Fibroblast of villous mesenchyme (primary cell): Measurements from ENCODE around the gene FAM118A. TPM values are rescaled to one million over a fixed set of nuclear protein-coding genes. Genes with fewer than 3 reads are reported as not detected.
"Not testable (repeated sequence)": the region's sequence is repeated elsewhere in the genome, so short reads cannot be mapped to it uniquely, and the experiment has no call there.

ENCODE experiments used
- DNase-seq: peaks from one replicate; pipeline ENCODE4 v3.0.0-alpha.2; 2010; ENCODE audit warnings: low read depth
- H3K4me3 ChIP-seq: 2 replicates; pipeline ENCODE4 v1.5.1; 2011; ENCODE audit warnings: low read depth, mild to moderate bottlenecking, low read length
- CTCF ChIP-seq: IDR thresholded peaks from 2 replicates; pipeline ENCODE4 v1.5.1; 2012; ENCODE audit warnings: low read depth, mild to moderate bottlenecking, low read length; ENCODE audit not compliant: insufficient read depth
- total RNA-seq: library from RNA; depleted of rRNA; stranded (reverse); fragments of >200 nt; gene quantifications from 2 replicates; pipeline ENCODE4 v1.2.3, GENCODE V29; 2012

The FAM118A gene
- total RNA-seq, 1 donor = 20.7 TPM

- no peak for TF ChIP-seq CTCF
- no peak for DNase-seq
- H3K4me3 ChIP-seq = no peak overlapping the region
Observed at GRCh38 chr22:45294030-45294429, 15.7 kb upstream of the FAM118A start.

DNA sequence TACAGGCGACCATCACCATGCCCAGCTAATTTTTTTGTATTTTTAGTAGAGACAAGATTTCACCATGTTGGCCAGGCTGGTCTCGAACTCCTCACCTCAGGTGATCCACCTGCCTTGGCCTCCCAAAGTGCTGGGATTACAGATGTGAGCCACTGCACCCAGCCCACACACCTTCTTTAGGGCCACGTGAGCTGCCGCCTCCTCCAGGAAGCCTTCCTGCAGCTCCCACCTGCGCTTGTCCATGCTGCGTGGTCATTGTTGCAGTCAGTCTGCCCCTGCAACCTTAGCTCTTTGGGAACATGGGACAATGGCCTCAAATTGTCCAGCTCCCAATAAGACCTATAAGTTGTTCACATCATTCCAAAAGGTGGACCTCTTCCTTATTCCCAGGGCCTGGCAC is 14.7 kb upstream of the FAM118A start:
- not testable (repeated sequence) for H3K4me3 ChIP-seq, DNase-seq

DNA sequence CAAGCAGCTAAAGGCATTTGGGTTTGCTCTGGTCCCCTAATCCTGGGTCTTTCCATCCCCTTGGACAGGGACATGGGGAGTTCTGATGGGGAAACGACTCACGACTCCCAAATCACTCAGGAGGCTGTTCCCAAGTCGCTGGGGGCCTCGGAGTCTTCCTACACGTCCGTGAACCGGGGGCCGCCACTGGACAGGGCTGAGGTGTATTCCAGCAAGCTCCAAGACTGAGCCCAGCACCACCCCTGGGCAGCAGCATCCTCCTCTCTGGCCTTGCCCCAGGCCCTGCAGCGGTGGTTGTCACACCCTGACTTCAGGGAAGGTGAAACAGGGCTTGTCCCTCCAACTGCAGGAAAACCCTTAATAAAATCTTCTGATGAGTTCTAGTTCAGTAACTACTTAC is 14.2 kb upstream of the FAM118A start:
- no peak for DNase-seq

DNA sequence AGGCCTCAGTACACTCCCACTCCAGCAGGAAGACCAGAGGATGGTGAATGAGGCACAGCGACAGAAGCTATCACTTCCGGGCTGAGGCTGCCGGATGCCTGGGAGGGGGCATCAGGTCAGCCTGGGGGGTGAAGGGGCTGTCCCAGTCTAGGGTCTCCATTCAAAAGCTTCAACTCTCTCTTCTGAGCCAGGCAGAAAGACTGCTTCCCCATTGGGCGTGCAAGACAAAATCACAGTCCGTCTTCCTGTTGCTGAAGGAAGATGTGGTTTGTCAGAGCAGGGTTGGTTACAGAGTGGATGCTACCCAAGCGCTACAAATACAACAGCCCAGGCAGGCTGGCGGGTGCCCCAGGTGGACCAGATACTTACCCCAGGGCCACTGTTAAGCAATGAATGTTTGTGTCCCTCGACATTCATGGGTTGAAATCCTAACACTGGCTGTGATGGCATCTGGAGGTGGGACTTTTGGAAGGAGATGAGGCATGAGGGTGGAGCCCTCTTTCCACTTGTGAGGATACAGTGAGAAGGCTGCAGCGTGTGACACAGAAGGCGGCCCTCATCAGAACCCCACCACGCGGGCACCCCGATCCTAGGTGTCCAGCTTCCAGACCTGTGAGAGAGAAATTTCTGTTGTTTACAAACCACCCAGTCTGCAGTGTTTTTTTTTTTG is 13.0 kb upstream of the FAM118A start:
- DNase-seq = no peak
- TF ChIP-seq CTCF = no peak
- H3K4me3 ChIP-seq = no peak overlapping the region

More for the DNA sequence above, 14.2 kb upstream of the FAM118A start:
- H3K4me3 ChIP-seq = no peak overlapping the region
- TF ChIP-seq CTCF = no peak

DNA sequence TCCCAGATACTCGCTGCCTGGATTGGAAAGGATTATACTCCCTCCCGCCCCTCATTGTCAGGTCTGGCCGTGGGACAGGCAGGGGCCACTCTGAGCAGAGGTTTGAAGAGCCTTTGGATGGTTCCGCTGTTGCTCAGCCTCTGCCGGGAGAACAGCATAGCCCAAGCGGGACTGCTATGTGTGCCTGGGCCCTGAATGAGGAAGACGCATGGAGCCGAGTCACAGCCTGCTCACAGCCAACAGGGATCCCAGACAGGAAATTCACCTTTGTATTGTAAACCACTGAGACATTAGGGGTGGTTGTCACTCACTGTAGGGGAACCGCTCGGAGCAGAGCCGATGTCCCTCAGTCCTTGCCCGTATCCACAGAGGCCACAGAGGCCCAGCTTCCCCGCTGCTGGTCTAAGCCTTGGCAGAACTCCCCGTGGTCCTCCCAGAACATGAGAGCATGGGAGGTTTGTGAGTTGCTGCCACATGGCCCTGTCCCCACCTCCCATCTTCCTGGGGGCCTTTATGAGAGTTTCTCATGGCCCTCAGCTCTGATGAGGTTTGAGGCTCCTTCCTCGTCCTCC is 10.7 kb upstream of the FAM118A start:
- H3K4me3 ChIP-seq = no peak overlapping the region
- no peak for TF ChIP-seq CTCF
- DNase-seq = no peak

- no peak for TF ChIP-seq CTCF
- no peak overlapping the region for H3K4me3 ChIP-seq
- no peak for DNase-seq
Observed at GRCh38 chr22:45302751-45303150, 7.0 kb upstream of the FAM118A start.

DNA sequence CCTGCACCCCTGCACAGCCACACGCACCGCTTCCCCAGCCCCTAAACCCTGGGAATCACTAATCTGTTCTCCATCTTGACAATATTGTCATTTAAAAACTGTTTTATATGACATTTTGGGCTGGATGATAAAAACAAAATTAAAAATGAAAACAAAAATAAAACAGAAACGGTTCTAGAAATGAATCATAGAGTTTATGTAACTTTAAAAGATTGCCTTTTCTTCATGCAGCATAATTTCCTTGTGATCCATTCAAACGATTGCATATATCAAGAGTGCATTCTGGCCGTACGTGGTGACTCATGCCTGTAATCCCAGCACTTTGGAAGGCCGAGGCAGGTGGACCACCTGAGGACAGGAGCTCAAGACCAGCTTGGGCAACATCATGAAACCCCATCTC is 6.6 kb upstream of the FAM118A start:
- no peak for TF ChIP-seq CTCF
- no peak for DNase-seq
- H3K4me3 ChIP-seq = no peak overlapping the region
